Measurements from ENCODE around the gene INO80B.

GRCh38 chr2:74418312-74418711 is 36.6 kb upstream of the INO80B start:
- TF ChIP-seq CTCF (IDR thresholded peaks at IDR 0.05) (no peak), POLR2AphosphoS5 (IDR thresholded peaks at IDR 0.05; ENCODE audit: low read depth, low read length) (no peak), REST (IDR thresholded peaks at IDR 0.05; ENCODE audit: insufficient read depth in 1 of 2, low read depth in 2 of 2, low read length in 1 of 2) (no peak), TCF7L2 (IDR thresholded peaks at IDR 0.05; ENCODE audit: low read depth, low read length) (no peak)
